AG08396 (cell line): ENCODE data around the gene MYO1D.

ENCODE experiments used
- DNase-seq: peaks from one replicate; pipeline ENCODE4 v3.0.0; 2012; ENCODE audit warnings: low spot score, mixed read lengths

The MYO1D gene

GRCh38 chr17:32504166-32504990, 372.5 kb downstream of the MYO1D start:
- DNase-seq: no peak

- DNase-seq: no peak
Observed at GRCh38 chr17:32503251-32504165, 373.4 kb downstream of the MYO1D start.

DNA sequence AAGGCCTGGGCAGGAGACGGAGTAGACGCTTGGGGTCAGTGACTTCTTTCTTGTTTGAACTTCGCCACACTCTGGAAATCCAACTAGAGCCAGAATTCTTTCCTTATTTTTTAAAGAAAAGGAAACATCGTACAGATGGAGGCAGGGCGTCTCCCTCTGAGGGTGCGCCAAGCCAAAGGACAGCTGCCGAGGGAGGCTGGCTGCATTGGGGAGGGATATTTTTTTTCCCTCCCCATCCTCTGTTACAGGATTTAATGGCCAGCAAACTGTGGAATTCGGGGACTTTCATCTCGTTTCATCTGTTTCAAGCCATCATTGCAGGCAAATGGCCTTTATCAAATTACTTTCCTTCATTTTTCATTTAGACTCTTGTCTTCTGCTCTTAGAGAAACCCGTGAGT, 374.2 kb downstream of the MYO1D start:
- DNase-seq: no peak

GRCh38 chr17:32502013-32502412, 374.9 kb downstream of the MYO1D start:
- no peak for DNase-seq

DNA sequence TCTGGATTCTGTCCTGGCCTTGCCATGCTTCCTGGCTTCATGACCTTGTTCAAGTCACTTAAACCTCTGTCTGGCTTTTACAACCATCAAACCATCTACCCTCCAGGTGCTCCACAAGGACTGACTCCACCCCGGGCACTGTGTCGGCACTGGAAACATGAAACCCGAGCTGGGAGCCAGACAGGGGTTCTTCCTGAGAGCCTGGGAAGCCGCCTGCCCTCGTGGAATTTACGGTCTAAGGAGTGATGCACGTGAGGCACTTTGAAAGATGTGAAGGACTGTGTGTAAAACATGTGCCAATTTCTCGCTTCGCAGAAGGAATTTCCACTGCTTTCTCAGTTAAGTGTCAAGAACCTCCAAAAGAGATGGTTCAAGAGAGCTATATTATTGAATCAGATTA, 378.5 kb downstream of the MYO1D start:
- no peak for DNase-seq

DNA sequence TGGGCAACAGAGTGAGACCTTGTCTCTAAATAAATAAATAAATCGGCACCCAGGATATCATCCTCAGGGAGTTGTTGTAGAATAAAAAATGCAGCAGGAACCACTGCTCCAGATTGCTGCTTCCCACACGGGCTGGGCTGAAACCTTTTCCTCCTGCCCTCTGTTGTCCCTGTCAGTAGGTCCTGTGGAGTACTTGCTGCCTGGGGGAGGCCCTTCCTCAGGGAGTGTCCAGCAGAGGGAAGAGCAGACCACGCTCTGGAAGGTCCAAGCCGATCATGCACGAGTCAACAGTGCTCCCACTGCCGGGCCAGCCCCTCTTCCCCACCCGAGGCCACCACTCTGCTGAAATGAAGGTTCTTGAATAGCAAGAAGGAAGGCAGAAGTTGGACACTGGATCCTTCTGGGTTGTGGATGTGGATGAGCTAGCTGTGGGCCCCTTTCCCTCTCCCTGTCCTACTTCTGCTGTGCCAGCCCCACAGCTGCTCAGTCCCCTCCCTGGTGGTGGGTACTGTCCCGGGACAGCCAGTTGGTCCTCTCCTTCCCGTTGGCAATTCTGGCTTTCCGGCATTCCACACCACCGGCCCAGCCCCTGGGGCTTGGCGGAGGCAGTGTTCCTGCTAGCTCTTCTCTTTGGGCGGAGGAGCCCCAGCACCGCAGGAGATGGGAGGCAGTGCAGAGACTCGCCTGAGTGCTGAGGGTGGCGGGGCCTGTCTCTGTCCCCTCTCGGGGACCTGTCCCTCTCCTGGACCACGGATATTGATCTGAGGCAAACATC, 379.3 kb downstream of the MYO1D start:
- no peak for DNase-seq

DNA sequence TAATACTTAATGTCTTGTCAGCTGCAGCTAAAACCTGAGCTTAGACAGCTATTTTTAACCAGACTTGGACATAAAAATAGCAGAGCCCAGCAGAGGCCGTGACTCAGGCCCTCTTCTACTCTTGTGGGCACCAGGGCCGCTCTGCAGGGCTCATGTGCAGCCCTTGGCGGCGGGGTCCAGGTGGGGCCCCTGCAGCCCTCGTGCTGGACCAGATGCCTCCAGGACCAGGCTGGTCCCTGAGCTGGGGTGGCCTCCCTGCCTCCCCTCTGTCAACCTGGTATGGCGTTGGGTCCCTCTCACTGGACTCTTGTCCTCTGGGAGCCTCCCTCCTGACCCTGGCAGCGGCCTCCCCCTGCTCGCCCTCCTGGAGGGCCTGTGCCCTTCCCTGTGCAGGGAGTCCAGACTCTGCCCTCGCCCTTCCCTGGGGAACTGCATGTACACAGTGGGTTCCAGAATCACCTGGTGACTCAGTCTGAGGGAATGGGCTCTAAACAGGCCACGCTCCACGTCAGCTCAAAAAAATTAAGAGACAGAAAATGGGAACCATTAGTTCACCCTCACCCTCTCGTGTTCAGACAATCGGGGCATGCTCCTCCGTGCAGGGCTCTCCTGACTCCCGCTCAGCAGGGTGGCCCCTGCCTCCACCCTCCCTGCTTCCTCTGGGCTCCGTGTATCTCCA, 380.4 kb downstream of the MYO1D start:
- DNase-seq: peak; percentile 43

- DNase-seq: peak; percentile 65
Observed at GRCh38 chr17:32495359-32496231, 381.3 kb downstream of the MYO1D start.

- DNase-seq: no peak
Observed at GRCh38 chr17:32494621-32495358, 382.1 kb downstream of the MYO1D start.

DNA sequence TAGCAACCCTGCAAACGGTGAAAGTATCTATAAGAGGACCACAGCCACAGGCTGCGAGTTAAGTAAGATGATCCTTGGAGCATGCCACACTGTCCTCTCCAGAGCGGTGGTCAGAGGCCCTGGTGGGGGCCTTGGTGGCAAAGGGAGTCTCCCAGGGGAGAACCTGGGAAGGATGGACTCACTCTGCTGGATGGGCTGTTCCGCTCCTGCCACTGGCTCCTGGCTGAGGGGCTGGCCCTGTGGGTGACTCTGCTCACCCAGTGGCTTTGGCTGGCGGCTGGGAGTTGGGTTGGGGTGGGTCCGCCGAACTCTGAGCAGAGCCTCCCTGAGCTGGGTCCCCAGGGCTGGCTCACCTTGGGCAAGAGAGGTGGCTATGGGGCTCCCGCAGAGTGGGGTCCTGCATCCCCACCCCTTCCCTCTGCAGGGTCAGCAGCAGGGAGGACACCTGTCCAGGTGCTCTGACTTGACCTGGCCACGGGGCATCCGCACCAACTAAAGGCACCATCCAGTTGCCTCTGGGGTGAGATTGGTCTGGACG, 382.9 kb downstream of the MYO1D start:
- DNase-seq: no peak

DNA sequence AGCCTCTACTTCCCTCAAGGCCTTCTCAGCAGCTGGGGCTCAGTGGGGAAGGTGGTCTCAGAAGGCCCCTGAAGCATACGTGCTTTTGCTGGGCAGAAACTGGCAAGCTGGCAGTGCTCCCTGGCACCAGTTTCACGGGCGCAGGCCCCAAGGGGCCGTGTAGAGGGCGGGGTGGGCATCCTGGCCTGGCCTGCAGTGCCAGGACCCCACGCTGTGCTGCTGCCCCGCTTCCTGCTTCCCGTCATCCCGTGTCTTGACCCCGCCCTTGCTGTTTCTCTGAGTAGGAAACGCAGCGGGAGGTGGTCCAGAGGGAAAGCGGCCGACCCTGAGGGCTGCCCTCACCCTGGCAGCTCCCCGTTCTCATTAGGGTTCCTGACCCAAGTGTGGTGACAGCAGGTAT, 383.4 kb downstream of the MYO1D start:
- no peak for DNase-seq

DNA sequence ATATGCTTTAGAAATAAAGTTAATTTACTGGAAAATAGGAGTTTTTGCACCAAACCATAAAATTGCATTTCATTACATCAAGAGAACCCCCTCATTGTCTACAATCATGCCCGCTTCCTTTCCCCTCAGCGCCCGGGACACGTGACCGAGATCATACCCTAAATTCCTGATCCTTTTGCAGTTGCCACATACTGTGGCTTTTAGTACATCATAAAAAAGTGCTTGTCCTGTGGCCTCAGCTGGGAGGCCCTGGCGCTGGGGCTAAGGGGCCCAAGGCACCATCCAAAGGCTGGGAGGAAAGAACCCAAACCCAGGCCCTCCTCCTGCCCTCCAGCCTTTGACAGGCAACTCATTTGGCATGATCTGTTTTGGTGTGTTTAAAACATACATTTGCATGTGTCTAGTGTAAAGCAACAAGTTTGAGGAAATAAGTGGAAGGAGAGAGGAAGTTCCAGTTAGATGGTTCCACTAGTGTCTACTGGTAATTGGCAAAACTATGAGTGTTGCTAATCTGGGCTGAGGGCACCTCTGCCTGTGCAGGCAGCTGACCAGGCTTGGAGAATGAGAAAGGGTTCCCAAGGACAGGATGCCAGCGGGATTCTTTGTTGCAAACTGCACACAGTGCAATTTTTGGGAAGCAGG, 384.2 kb downstream of the MYO1D start:
- no peak for DNase-seq

DNA sequence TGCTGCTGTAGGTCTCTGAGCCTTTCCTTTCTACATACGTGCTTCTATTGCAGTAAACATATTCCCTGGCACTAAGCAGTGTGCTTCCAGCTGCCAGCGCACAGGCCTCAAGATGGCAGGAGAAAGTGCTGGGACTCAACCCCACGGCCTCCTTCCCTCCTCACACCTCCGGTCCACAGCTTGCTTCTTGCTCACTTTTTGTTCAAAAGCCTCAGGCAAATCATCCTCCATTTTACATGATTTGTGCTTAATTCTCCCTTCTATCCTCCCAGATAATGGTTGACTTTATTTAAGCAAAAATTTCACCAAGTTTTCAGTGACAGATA, 384.7 kb downstream of the MYO1D start:
- DNase-seq: no peak

- no peak for DNase-seq
Observed at GRCh38 chr17:32491371-32492263, 385.3 kb downstream of the MYO1D start.

GRCh38 chr17:32490101-32490482, 386.8 kb downstream of the MYO1D start:
- DNase-seq: no peak

- no peak for DNase-seq
Observed at GRCh38 chr17:32489320-32490100, 387.4 kb downstream of the MYO1D start.

DNA sequence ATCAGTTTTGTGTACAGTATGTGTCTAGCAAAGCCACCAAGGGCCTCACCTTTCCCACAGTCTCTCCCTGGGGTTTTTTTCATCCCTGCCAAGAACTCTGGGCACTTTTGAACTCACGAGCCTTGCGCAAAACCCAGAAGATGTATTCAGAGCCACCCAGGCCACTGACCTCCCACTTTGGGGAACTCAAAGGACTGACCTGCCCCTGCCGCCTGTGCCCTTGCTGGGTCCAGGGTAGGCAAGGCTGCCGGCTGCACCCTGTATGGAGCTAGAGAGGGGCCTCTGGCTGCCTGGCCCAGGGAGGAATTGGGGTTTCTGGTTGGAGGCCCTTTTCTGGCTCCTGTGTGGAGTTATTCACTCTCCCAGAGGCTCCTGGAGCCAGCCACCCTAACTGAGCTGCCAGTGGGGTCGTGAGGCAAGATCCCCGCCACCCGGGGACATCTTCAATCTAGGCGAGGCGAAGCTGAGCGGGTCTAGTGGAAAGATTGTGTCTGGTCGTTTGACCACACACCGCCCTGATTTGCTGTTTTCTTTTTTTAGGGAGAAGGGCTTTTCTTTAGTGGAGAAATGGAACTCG, 388.2 kb downstream of the MYO1D start:
- DNase-seq: no peak
